ENCODE results near the gene SH3PXD2A.

DNA sequence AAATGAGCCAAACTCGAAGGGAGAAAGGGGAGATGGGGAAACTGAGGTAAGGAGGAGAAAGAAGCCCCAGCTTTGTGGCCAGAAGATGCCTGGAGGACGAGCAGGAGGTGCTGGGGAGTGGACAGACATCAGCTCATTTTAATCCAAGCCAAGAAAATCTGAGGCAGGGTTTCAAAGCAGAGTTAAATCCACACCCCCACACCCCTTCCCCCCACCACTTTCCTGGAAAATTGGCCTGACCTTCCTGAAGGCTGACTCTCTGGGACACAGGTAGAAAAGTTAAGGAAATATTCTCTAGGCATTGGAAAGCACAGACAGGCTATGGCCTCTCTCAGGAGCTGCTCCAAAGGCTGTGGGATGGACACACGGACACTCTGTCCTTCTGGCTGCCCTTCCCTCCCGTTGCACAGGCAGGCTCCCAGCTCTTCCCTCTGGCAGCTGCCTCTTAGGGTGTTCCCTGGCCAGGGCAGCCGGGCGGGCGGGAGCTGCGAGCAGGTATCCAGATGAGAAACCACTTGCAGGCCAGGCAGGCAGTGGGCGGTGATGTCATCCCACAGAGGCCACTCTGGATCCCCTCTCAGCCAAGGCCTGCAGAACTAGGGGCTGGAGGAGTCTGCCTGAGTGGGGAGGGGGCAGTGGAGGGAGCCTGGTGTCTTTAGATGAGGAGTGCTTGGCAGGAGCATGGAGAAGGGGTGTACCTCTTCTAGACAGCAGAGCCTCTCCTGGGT, 190.1 kb downstream of the SH3PXD2A start:
- TF ChIP-seq GATA3 (IDR thresholded peaks at IDR 0.05; ENCODE audit: low read depth, low read length) (no peak), GATA2 (IDR thresholded peaks at IDR 0.05; ENCODE audit: low read depth, low read length) (no peak)

Measured in SH-SY5Y (cell line).